A549 (cell line): ENCODE measurements around the gene KANSL3.

Experiments
- CHD4 ChIP-seq: fragments of 200-600 bp; sonication (generic); IDR thresholded peaks from 2 replicates; pipeline ENCODE4 v1.6.1; 2016; ENCODE audit warnings: antibody characterized with exemption, mild to moderate bottlenecking, borderline replicate concordance
- RAD21 ChIP-seq, 2 experiments: fragments of >200 bp in 1 of 2; sonication (Bioruptor Twin) in 1 of 2; formaldehyde crosslinking in 1 of 2; IDR thresholded peaks in 1 of 2; conservative IDR thresholded peaks in 1 of 2; 2 replicates in 1 of 2; 3 replicates in 1 of 2; pipeline ENCODE4 v1.6.1; 2012 to 2018; ENCODE audit warnings: inconsistent platforms in 1 of 2
- ZC3H11A ChIP-seq: fragments of 450-650 bp; IDR thresholded peaks from 2 replicates; pipeline ENCODE4 v1.6.1; 2014; ENCODE audit warnings: antibody characterized with exemption, mild to moderate bottlenecking
- TF ChIP-seq, protein P1 (sequence below): fragments of >200 bp; sonication (Bioruptor Twin); formaldehyde crosslinking; IDR thresholded peaks from 3 replicates; pipeline ENCODE4 v1.5.1; 2016

DNA sequence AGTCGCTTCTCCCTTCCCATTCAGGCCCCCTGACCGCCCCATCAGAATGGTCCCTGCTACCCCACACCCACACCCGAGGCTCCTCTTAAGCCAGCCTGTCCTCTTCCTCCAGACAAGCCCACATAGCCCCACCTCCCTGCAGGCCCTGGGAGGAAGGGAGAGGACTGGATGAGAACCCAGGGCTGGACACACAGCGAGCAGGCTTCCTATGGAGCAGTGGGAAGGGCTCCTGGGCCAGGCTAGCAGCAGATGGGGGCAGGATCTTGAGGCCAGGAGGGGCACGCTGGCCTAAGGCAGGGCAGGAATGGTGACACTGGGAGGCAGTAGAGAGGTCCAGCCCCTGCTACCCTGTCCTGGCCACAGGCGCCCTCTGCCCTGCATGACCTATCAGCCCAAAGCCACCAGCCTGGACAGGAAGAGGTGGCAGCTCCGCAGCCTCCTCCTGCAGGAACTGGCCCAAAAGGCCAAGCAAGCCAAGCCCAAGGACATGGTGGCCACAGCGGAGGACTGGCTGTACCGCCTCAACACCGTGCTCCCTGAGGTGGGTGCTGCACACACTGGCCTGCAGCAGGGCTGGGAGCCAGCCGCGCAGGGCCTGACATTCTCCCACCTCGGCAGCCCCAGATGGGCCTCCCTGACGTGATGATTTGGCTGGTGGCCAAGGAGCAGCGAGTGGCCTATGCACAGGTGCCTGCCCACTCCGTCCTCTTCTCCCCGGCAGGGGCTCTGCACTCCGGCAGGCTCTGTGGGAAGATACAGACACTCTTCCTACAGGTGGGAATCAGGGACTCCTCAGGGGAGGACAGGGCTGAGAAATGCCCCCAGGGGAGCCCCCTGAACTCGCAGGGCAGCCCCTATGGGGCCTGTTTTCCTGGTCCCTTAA lies 47.7 kb upstream of the KANSL3 start:
- TF ChIP-seq, protein P1, sequence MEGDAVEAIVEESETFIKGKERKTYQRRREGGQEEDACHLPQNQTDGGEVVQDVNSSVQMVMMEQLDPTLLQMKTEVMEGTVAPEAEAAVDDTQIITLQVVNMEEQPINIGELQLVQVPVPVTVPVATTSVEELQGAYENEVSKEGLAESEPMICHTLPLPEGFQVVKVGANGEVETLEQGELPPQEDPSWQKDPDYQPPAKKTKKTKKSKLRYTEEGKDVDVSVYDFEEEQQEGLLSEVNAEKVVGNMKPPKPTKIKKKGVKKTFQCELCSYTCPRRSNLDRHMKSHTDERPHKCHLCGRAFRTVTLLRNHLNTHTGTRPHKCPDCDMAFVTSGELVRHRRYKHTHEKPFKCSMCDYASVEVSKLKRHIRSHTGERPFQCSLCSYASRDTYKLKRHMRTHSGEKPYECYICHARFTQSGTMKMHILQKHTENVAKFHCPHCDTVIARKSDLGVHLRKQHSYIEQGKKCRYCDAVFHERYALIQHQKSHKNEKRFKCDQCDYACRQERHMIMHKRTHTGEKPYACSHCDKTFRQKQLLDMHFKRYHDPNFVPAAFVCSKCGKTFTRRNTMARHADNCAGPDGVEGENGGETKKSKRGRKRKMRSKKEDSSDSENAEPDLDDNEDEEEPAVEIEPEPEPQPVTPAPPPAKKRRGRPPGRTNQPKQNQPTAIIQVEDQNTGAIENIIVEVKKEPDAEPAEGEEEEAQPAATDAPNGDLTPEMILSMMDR = no peak
- TF ChIP-seq RAD21 (conservative IDR thresholded peaks at IDR 0.05 in 1 of 2, IDR thresholded peaks at IDR 0.05 in 1 of 2) (no peak), ZC3H11A (no peak), CHD4 (no peak)
